Activated T-helper 17 cell treated with anti-CD3 and anti-CD28 coated beads, Interleukin-2, amount 50 U/mL, for 72 hours (primary cell): Measurements from ENCODE around the gene ANKRD53. TPM values are rescaled to one million over a fixed set of nuclear protein-coding genes. Genes with fewer than 3 reads are reported as not detected.

Experiments
- ATAC-seq: fragments of 150-1000 bp; cut with Tn5 transposase; replicated peaks from 2 replicates; pipeline ENCODE4 v1.10.0; 2021; ENCODE audit warnings: mild to moderate bottlenecking, moderate library complexity
- H3K27ac Mint-ChIP-seq: one replicate; pipeline ENCODE4 v1.8.0; 2022; ENCODE audit warnings: mixed read lengths
- H3K27me3 Mint-ChIP-seq: one replicate; pipeline ENCODE4 v1.8.0; 2022; ENCODE audit warnings: mixed read lengths
- H3K36me3 Mint-ChIP-seq: one replicate; pipeline ENCODE4 v1.8.0; 2022; ENCODE audit warnings: low read depth, mild to moderate bottlenecking, mixed read lengths
- H3K4me1 Mint-ChIP-seq: one replicate; pipeline ENCODE4 v1.8.0; 2022; ENCODE audit warnings: mixed read lengths
- H3K4me3 Mint-ChIP-seq: one replicate; pipeline ENCODE4 v1.8.0; 2022; ENCODE audit warnings: mild to moderate bottlenecking, mixed read lengths
- H3K9me3 Mint-ChIP-seq: one replicate; pipeline ENCODE4 v1.8.0; 2022; ENCODE audit warnings: mixed read lengths
- total RNA-seq, 2 donors: library from RNA; stranded (reverse); gene quantifications; one replicate each; pipeline ENCODE4 v1.2.3, GENCODE V29; 2022

ANKRD53 gene
- total RNA-seq, 2 donors from 2014 or later, result 0.56 TPM; not detected in 1

DNA sequence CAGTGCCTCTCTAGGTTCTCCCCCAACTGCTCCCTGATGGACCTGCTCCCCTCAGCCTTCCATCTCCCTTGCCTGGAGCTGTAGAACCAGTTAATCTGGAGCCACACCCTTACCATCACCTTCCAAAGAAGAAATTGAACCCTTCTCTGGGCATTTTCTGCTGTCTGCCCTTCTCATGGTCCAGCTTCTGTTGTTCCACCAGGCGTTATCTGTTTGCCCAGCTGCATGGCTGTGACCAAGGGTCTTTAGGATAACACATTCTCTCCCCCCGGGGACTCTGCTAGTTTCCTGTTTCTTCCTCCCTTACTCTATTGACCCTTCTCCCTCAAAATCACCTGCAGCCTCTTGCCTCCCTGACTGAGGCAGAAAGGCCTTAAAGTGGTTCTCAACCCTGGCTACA lies 3.2 kb upstream of the ANKRD53 start:
- peaks cover 14% of the 10 kb centered on the region for H3K4me1 Mint-ChIP-seq

DNA sequence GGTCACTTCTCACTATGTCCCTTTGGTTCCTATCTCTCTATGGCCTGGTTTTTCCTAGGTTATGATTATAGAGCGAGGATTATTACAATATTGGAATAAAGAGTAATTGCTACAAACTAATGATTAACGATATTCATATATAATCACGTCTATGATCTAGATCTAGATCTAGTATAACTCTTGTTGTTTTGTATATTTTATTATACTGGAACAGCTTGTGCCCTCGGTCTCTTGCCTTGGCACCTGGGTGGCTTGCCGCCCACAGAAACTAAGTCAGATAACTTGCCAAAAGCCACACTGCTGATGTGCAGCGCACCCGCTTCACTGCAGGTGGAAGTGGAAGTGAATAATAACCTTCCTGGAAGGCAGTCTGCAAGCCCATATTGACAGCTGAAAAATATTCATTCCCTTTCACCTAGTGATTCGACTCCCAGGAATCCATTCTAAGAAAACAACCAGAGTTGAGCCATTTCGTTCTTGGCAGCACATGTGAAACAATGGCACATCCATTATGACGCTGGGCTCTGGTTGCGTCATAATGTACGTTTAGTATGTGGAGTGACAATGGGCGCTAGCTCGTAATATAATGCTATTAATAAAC lies 725 bp upstream of the ANKRD53 start:
- H3K27me3 Mint-ChIP-seq, result peaks cover 3% of the 10 kb centered on the region
- peak overlapping the region; percentile 94 for H3K27ac Mint-ChIP-seq
- no peaks in the 10 kb centered on the region for H3K9me3 Mint-ChIP-seq
- peaks cover 14% of the 10 kb centered on the region for H3K4me1 Mint-ChIP-seq
- no peaks in the 10 kb centered on the region for H3K36me3 Mint-ChIP-seq
- peak overlapping the region; percentile 93 for H3K4me3 Mint-ChIP-seq
- peak; percentile 52 for ATAC-seq

More for the DNA sequence above, 3.2 kb upstream of the ANKRD53 start:
- peak overlapping the region; percentile 28 for H3K27ac Mint-ChIP-seq
- H3K36me3 Mint-ChIP-seq, result no peaks in the 10 kb centered on the region
- peaks cover 3% of the 10 kb centered on the region for H3K27me3 Mint-ChIP-seq
- H3K9me3 Mint-ChIP-seq, result no peaks in the 10 kb centered on the region
- H3K4me3 Mint-ChIP-seq, result no peak overlapping the region
- ATAC-seq, result no peak

DNA sequence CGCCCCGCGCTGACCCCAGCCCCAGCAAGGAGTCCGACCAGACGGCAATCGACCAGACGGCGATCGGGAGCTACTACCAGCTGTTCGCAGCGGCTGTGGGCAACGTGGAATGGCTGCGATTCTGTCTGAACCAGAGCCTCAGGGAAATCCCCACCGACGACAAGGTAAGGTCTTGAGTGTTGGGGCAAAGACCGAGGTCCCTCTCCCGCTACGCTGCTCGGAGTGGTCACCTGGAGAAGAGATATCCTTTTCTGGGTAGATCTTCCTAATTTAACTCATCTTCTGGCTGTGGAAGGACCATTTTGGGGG lies 704 bp downstream of the ANKRD53 start:
- H3K4me1 Mint-ChIP-seq, result peaks cover 14% of the 10 kb centered on the region
- no peaks in the 10 kb centered on the region for H3K36me3 Mint-ChIP-seq
- H3K27me3 Mint-ChIP-seq, result no peaks in the 10 kb centered on the region
- H3K4me3 Mint-ChIP-seq, result no peak overlapping the region
- H3K27ac Mint-ChIP-seq, result no peak overlapping the region
- no peak for ATAC-seq
- no peaks in the 10 kb centered on the region for H3K9me3 Mint-ChIP-seq

DNA sequence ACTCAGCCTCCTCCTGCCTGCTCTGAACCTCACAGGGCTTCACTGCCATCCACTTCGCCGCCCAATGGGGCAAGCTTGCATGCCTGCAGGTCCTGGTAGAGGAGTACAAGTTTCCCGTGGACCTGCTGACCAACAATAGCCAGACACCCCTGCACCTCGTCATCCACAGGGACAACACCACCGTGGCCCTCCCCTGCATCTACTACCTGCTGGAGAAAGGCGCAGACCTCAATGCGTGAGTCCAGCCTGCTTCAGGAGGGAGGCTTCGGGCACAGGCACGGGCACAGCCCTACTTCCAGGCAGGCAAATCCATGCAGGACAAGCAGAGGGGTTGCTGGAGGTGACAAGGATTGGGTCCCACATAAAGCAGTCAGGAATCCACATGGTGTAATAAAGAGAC lies 1.2 kb downstream of the ANKRD53 start:
- no peak for ATAC-seq
- Mint-ChIP-seq H3K27me3 (no peaks in the 10 kb centered on the region), H3K9me3 (no peaks in the 10 kb centered on the region), H3K27ac (no peak overlapping the region), H3K4me1 (peaks cover 16% of the 10 kb centered on the region), H3K4me3 (no peak overlapping the region), H3K36me3 (no peaks in the 10 kb centered on the region)

DNA sequence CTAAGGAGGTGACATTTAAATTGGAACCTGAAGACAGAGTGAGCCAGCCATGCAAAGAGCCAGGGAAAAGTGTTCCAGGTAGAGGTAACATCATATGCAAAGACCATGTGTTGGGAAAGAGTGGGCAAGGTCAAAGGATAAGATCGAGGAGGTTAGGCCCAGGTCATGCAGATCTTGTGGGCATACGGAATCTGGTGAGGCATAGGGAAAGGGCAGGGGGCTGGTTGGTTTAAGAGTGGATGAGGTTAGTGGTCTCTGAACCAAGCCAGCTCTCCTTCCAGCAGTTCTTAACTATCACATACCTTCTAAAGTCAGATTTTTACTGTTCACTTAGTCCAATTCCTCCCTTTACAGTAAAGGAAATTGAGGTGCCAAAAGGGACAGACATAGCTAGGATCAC lies 3.0 kb downstream of the ANKRD53 start:
- peaks cover 9% of the 10 kb centered on the region for H3K36me3 Mint-ChIP-seq
- H3K4me3 Mint-ChIP-seq, result no peak overlapping the region
- ATAC-seq, result no peak
- no peaks in the 10 kb centered on the region for H3K27me3 Mint-ChIP-seq
- no peak overlapping the region for H3K27ac Mint-ChIP-seq
- peaks cover 18% of the 10 kb centered on the region for H3K4me1 Mint-ChIP-seq
- H3K9me3 Mint-ChIP-seq, result no peaks in the 10 kb centered on the region

DNA sequence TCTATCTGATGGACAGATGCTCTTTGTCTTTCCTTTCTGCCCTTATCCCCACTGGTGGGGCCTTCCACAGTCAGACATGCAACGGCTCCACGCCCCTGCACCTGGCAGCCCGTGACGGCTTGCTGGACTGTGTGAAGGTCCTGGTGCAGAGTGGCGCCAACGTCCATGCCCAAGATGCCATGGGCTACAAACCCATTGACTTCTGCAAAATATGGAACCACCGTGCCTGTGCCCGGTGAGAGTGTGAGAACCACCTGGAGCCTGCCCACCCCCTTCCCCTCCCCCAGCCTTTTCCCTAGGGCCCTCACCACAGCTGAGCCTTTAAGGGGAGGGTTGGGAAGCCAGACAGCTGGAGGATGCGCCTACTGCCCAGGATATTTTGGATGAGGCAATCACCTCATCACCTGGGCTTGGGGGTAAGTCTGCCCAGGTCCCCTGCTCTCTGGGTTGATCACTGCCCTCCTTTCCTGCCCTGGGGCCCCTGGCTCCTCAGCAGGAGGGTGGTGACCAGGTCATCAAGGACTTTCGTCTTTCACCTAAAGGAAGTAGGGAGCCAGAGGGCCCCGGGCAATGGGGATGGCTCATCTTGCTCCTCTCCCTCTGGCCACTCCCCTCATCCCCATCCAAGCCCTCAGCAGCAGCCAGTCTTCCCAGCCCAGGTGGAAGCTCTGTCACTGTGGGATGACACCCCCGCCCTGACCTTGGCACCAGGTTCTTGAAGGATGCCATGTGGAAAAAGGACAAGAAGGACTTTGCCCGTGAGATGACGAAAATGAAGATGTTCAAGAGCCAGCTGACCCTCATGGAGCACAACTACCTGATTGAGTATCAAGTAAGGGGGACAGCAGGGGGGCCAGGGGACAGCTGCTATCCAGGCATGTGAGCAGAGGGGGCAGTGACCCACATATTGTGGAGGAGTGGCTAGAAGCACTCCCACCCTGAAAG lies 3.7 kb downstream of the ANKRD53 start:
- Mint-ChIP-seq H3K4me1 (peaks cover 14% of the 10 kb centered on the region), H3K36me3 (peaks cover 16% of the 10 kb centered on the region), H3K27ac (no peak overlapping the region), H3K4me3 (no peak overlapping the region), H3K27me3 (no peaks in the 10 kb centered on the region), H3K9me3 (no peaks in the 10 kb centered on the region)
- no peak for ATAC-seq

DNA sequence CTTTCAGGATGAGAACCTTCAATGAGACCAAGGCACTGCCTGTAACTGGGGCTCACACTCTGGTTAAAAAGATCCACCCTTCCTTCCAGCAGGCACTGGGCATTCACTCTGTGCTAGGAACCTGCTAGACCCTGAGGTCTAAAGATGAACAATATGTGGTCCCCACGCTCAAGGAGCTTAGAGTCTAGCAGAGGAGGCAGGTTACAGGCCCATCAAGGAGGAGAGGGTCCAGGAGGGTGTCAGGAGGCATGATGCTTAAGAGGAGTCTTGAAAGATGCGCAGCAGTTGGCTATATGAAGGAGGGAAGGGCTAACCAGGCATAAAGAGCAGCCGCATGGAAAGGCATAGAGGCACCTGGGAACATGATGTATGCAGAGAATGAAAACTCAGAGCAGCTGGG lies 4.5 kb downstream of the ANKRD53 start:
- H3K9me3 Mint-ChIP-seq, result no peaks in the 10 kb centered on the region
- no peaks in the 10 kb centered on the region for H3K27me3 Mint-ChIP-seq
- peaks cover 7% of the 10 kb centered on the region for H3K4me1 Mint-ChIP-seq
- H3K36me3 Mint-ChIP-seq, result peaks cover 24% of the 10 kb centered on the region
- no peak overlapping the region for H3K4me3 Mint-ChIP-seq
- no peak overlapping the region for H3K27ac Mint-ChIP-seq
- ATAC-seq, result no peak

DNA sequence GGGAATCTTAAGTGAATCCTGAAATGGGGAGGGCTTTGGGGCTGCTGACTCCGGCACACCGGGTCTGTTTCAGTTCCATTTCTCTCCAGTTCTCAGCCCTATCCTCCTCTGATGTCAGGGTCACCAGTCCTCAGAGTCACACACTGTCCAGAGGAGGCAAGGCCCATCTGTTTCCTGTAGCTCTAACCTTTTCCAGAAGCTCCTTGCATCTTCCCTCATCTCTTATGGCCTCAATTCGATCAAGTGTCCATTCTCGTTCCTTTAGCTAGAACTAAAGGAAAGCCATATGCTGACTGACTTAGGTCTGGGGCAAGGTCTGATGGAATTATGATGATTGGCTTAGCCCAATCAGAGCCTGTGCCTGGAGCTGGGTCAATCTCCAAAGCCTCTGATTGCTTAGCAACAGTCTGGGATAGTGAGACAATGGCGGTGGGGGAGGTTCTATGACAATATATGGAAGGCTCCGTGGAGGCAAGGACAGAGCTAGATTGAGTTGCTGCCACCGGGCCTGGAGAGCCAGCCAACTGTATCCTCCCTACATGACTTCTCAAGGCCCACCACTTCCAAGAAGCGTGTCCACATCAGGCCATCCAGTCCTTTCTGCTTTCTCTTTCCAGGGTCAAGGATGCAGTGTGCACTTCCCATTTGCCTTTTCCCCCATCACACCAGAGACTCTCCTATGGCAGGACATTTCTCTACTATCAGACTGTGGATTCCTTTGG lies 5.2 kb downstream of the ANKRD53 start:
- H3K27me3 Mint-ChIP-seq, result no peaks in the 10 kb centered on the region
- peaks cover 4% of the 10 kb centered on the region for H3K4me1 Mint-ChIP-seq
- ATAC-seq, result no peak
- H3K4me3 Mint-ChIP-seq, result no peak overlapping the region
- peaks cover 31% of the 10 kb centered on the region for H3K36me3 Mint-ChIP-seq
- H3K9me3 Mint-ChIP-seq, result no peaks in the 10 kb centered on the region
- H3K27ac Mint-ChIP-seq, result no peak overlapping the region

DNA sequence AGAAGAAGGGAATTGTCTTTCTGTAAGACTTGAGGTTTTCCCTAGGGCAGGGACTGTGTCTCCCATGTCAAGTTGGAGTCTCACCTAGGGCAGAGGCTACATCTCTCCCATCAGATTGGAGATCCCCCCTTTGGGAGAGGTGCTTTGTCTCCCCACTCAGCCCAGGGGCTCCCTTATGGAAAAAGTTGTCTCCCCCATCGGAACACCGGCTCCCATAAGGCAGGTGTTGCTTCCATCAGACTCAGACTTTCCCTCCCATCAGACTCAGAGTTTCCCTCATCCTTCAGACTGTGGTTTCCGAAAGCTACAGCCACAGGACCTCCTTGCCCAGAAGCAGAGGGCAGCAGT lies 5.8 kb downstream of the ANKRD53 start:
- ATAC-seq, result no peak
- H3K4me1 Mint-ChIP-seq, result peaks cover 4% of the 10 kb centered on the region
- H3K4me3 Mint-ChIP-seq, result peak overlapping the region; percentile 35
- no peaks in the 10 kb centered on the region for H3K9me3 Mint-ChIP-seq
- H3K27ac Mint-ChIP-seq, result no peak overlapping the region
- no peaks in the 10 kb centered on the region for H3K27me3 Mint-ChIP-seq
- H3K36me3 Mint-ChIP-seq, result peaks cover 37% of the 10 kb centered on the region

DNA sequence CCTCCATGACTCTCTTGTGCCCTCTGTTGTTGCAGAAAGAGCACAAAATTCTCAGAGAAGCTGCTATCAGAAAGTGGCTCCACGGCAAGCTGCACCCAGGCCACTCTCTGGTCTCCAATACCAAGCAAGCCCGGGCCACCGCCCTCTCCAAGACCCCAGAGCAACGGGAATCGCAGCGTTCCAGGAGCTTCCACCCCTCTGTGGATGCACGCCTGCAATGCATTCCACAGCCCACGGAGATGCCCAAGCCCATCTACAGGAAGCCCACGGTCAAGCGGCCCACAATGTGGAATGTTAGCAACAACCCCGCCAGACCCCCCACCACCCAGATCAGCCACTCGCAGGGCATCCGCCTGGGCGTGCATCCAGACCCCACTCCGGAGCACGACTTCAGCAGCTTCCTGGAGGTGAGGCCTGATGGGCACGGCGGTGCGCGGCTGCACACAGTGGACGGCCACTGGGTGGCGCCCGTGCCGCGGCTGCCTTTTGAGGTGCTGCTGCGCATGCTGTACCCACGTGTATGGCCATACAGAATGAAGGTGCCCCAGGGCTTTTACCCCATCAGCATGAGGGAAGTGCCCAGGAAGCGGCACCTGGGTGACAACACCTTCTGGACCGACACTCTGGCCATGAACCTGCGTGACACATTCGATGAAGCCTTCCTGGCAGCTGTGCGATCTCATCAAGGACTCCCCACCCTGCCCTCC lies 6.3 kb downstream of the ANKRD53 start:
- Mint-ChIP-seq H3K9me3 (no peaks in the 10 kb centered on the region), H3K4me1 (peaks cover 4% of the 10 kb centered on the region), H3K27me3 (no peaks in the 10 kb centered on the region), H3K36me3 (peaks cover 42% of the 10 kb centered on the region), H3K4me3 (peak overlapping the region; percentile 35), H3K27ac (no peak overlapping the region)
- peak; percentile 99 for ATAC-seq

DNA sequence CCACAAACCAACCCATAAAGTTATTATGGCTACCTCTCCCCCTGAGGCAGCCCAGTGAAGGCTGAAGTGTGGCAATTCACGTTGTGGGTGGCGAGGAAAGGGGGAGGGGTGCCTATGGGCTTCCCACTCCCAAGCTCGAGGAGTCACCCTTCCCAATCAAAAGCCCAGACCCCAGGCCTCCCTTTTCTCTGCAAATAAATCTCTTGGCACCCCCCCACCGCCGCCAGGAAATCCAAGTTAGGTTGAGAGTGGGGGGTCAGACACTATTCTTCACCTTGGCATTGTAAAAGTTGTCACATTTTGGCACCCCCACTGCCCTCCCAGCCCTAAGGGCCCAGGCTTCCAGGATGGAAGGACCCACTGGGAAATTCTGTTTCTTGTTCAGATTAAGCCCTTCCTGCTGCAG lies 6.9 kb downstream of the ANKRD53 start:
- H3K9me3 Mint-ChIP-seq, result no peaks in the 10 kb centered on the region
- H3K36me3 Mint-ChIP-seq, result peaks cover 48% of the 10 kb centered on the region
- peak overlapping the region; percentile 1 for H3K27ac Mint-ChIP-seq
- H3K4me3 Mint-ChIP-seq, result no peak overlapping the region
- ATAC-seq, result no peak
- peaks cover 4% of the 10 kb centered on the region for H3K4me1 Mint-ChIP-seq
- H3K27me3 Mint-ChIP-seq, result no peaks in the 10 kb centered on the region

DNA sequence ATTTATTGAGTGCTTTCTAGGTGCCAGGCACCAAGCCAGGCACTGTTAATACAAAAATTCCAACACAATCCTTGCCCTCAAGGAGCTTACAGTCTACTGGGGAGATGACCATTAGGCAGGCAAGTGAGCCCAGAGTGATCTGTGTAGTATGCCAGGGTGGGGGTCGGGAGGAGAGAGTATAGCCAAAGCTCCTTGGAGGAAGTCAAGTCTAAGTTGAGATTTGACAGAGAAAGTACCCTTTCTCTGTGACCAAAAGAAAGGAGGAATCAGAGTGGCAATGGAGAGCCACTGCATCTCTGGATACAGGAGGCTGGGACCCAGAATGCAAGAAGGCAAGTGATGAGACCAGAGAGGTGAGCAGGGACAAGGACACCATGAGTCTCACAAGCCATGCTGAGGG lies 7.5 kb downstream of the ANKRD53 start:
- H3K9me3 Mint-ChIP-seq, result no peaks in the 10 kb centered on the region
- peaks cover 54% of the 10 kb centered on the region for H3K36me3 Mint-ChIP-seq
- peak overlapping the region; percentile 1 for H3K27ac Mint-ChIP-seq
- ATAC-seq, result no peak
- H3K4me3 Mint-ChIP-seq, result no peak overlapping the region
- H3K27me3 Mint-ChIP-seq, result no peaks in the 10 kb centered on the region
- peaks cover 4% of the 10 kb centered on the region for H3K4me1 Mint-ChIP-seq

DNA sequence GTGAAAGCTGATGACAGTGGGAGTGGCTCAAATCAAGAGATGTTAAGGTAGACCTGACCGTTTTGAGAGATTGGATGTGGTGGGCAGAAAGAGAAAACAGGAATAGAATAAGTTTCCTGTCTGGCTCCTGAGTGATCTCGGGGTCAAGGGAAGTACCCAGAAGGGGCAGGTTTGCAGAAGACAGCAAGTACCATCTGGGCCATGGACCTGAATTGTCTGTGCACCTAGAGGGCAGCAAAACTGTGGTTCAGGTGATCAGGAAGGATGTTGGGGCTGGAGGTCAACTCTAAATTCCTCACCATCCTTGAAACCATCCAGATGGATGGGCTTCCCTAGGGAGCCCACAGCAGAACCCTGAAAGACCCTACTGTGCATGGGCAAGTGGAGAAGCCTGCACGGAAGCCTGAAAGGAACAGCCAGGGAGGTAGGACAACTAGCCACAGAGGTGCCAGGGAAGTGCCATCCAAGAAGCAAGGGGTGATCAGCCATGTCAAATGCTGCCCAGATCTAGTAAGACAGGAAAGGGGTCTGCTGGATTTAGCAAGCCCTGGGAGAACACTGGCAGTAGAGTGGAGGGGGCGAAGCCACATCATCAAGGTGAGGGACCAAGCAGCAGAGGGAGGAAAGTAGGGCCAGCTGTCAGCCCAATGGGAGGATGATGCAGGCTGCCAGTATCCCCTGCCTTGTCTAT lies 8.2 kb downstream of the ANKRD53 start:
- H3K27ac Mint-ChIP-seq, result peak overlapping the region; percentile 1
- ATAC-seq, result no peak
- no peak overlapping the region for H3K4me3 Mint-ChIP-seq
- no peaks in the 10 kb centered on the region for H3K9me3 Mint-ChIP-seq
- H3K4me1 Mint-ChIP-seq, result peaks cover 4% of the 10 kb centered on the region
- H3K36me3 Mint-ChIP-seq, result peaks cover 61% of the 10 kb centered on the region
- H3K27me3 Mint-ChIP-seq, result no peaks in the 10 kb centered on the region

DNA sequence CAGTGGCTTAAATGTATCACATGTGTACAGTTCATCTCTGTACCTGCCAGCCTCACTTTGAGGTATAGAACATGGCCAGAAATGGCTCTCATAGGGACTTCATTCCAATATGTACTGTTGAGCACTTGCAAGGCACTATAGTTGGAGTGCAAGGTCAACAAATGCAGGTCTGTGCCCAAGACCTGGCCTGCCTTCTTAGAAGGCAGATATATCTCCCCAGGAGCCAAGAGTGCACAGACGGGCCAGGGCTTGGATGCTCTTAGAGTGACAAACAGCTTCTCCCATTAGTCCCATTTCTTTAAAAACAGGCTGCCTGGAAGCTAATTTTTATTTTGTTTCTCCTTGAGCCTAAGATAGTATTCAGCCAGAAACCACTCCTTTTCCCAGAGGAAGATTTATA lies 9.0 kb downstream of the ANKRD53 start:
- no peak for ATAC-seq
- Mint-ChIP-seq H3K27me3 (no peaks in the 10 kb centered on the region), H3K4me1 (peaks cover 4% of the 10 kb centered on the region), H3K9me3 (no peaks in the 10 kb centered on the region), H3K27ac (peak overlapping the region; percentile 1), H3K4me3 (no peak overlapping the region), H3K36me3 (peaks cover 69% of the 10 kb centered on the region)
